HL-60 (cell line): ENCODE data around the gene ENTPD1.

Experiments used
- POLR2AphosphoS5 ChIP-seq: IDR thresholded peaks from 2 replicates; pipeline ENCODE4 v1.6.1; 2012; ENCODE audit warnings: low read depth
- SPI1 ChIP-seq: IDR thresholded peaks from 2 replicates; pipeline ENCODE4 v1.6.1; 2012; ENCODE audit warnings: low read depth, mild to moderate bottlenecking, borderline replicate concordance
- TF ChIP-seq, protein P1 (sequence below): IDR thresholded peaks from one replicate; pipeline ENCODE4 v1.5.1; 2011; ENCODE audit warnings: low read length, control low read depth, inconsistent platforms; ENCODE audit not compliant: insufficient read depth
- TF ChIP-seq, protein P2 (sequence below): IDR thresholded peaks from 2 replicates; pipeline ENCODE4 v1.6.1; 2012; ENCODE audit warnings: low read depth; ENCODE audit not compliant: insufficient replicate concordance

DNA sequence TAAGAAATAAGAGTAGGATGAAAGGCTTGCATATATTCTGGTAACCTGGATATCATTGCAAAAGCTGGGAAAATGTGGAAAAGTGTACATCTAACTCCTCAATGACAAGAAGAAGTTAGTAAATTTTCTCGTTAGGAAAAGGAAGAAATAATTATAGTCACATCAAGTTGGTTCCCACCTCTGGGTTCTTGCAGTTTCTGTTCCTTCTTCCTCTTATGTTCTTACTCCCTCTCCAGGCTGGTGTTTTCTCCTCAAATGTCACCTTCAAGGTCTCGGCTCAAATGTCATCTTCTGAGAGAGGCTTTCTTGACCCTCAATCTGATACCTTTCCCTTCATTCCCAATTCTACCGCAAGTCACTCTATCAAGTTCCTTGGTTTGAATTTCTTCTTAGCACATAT is 64.4 kb downstream of the ENTPD1 start:
- TF ChIP-seq, protein P1, sequence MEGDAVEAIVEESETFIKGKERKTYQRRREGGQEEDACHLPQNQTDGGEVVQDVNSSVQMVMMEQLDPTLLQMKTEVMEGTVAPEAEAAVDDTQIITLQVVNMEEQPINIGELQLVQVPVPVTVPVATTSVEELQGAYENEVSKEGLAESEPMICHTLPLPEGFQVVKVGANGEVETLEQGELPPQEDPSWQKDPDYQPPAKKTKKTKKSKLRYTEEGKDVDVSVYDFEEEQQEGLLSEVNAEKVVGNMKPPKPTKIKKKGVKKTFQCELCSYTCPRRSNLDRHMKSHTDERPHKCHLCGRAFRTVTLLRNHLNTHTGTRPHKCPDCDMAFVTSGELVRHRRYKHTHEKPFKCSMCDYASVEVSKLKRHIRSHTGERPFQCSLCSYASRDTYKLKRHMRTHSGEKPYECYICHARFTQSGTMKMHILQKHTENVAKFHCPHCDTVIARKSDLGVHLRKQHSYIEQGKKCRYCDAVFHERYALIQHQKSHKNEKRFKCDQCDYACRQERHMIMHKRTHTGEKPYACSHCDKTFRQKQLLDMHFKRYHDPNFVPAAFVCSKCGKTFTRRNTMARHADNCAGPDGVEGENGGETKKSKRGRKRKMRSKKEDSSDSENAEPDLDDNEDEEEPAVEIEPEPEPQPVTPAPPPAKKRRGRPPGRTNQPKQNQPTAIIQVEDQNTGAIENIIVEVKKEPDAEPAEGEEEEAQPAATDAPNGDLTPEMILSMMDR: no peak
- no peak for TF ChIP-seq POLR2AphosphoS5
- TF ChIP-seq SPI1: no peak
- TF ChIP-seq, protein P2, sequence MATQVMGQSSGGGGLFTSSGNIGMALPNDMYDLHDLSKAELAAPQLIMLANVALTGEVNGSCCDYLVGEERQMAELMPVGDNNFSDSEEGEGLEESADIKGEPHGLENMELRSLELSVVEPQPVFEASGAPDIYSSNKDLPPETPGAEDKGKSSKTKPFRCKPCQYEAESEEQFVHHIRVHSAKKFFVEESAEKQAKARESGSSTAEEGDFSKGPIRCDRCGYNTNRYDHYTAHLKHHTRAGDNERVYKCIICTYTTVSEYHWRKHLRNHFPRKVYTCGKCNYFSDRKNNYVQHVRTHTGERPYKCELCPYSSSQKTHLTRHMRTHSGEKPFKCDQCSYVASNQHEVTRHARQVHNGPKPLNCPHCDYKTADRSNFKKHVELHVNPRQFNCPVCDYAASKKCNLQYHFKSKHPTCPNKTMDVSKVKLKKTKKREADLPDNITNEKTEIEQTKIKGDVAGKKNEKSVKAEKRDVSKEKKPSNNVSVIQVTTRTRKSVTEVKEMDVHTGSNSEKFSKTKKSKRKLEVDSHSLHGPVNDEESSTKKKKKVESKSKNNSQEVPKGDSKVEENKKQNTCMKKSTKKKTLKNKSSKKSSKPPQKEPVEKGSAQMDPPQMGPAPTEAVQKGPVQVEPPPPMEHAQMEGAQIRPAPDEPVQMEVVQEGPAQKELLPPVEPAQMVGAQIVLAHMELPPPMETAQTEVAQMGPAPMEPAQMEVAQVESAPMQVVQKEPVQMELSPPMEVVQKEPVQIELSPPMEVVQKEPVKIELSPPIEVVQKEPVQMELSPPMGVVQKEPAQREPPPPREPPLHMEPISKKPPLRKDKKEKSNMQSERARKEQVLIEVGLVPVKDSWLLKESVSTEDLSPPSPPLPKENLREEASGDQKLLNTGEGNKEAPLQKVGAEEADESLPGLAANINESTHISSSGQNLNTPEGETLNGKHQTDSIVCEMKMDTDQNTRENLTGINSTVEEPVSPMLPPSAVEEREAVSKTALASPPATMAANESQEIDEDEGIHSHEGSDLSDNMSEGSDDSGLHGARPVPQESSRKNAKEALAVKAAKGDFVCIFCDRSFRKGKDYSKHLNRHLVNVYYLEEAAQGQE: no peak
